NCI-H526 treated with DMSO at 0.1 percent for 48 hours (cell line): ENCODE measurements around the gene THAP12.

Experiments used
- DNase-seq: peaks from one replicate; lab custom pipeline; 2025; lab: John Stamatoyannopoulos, UW

The THAP12 gene

GRCh38 chr11:76376746-76377558 lies 4.0 kb downstream of the THAP12 start:
- DNase-seq, result no peak

- no peak for DNase-seq
Measured at GRCh38 chr11:76371170-76371569, 9.8 kb downstream of the THAP12 start.

GRCh38 chr11:76369406-76369805 lies 11.5 kb downstream of the THAP12 start:
- peak; percentile 77 for DNase-seq

GRCh38 chr11:76368490-76368889 lies 12.4 kb downstream of the THAP12 start:
- no peak for DNase-seq

GRCh38 chr11:76365038-76365679 lies 15.8 kb downstream of the THAP12 start:
- no peak for DNase-seq

GRCh38 chr11:76362716-76363115 lies 18.2 kb downstream of the THAP12 start:
- DNase-seq, result no peak

GRCh38 chr11:76361776-76362175 lies 19.2 kb downstream of the THAP12 start:
- DNase-seq, result no peak

- DNase-seq, result no peak
Measured at GRCh38 chr11:76361374-76361773, 19.6 kb downstream of the THAP12 start.

- no peak for DNase-seq
Measured at GRCh38 chr11:76355172-76355571, 25.8 kb downstream of the THAP12 start.

- DNase-seq, result no peak
Measured at GRCh38 chr11:76348348-76348747, 32.6 kb downstream of the THAP12 start.

GRCh38 chr11:76347466-76347865 lies 33.5 kb downstream of the THAP12 start:
- no peak for DNase-seq

- no peak for DNase-seq
Measured at GRCh38 chr11:76339221-76339620, 41.7 kb downstream of the THAP12 start.

- DNase-seq, result no peak
Measured at GRCh38 chr11:76337923-76338322, 43.0 kb downstream of the THAP12 start.

GRCh38 chr11:76337469-76337868 lies 43.5 kb downstream of the THAP12 start:
- DNase-seq, result no peak

GRCh38 chr11:76336597-76336996 lies 44.3 kb downstream of the THAP12 start:
- no peak for DNase-seq

GRCh38 chr11:76335842-76336241 lies 45.1 kb downstream of the THAP12 start:
- DNase-seq, result no peak

GRCh38 chr11:76334826-76335389 lies 46.0 kb downstream of the THAP12 start:
- DNase-seq, result no peak

GRCh38 chr11:76330651-76331050 lies 50.3 kb downstream of the THAP12 start:
- DNase-seq, result no peak

- DNase-seq, result no peak
Measured at GRCh38 chr11:76329983-76330382, 50.9 kb downstream of the THAP12 start.

- no peak for DNase-seq
Measured at GRCh38 chr11:76329084-76329648, 51.8 kb downstream of the THAP12 start.

GRCh38 chr11:76327756-76328388 lies 53.1 kb downstream of the THAP12 start:
- DNase-seq, result no peak

- no peak for DNase-seq
Measured at GRCh38 chr11:76327202-76327601, 53.7 kb downstream of the THAP12 start.
